GM23248 (cell line): ENCODE data around the gene KCND3.

ENCODE experiments used
- EZH2 ChIP-seq: fragments of 200-600 bp; sonication (generic); IDR thresholded peaks from 2 replicates; pipeline ENCODE4 v1.6.1; 2018; ENCODE audit warnings: antibody characterized with exemption, mild to moderate bottlenecking; ENCODE audit not compliant: insufficient read depth, poor library complexity, severe bottlenecking
- EZH2phosphoT487 ChIP-seq: fragments of 200-600 bp; sonication (generic); IDR thresholded peaks from 2 replicates; pipeline ENCODE4 v1.6.1; 2018; ENCODE audit warnings: antibody characterized with exemption, moderate library complexity, mild to moderate bottlenecking, low read depth; ENCODE audit not compliant: insufficient read depth

- TF ChIP-seq EZH2phosphoT487: no peak
- TF ChIP-seq EZH2: no peak
Measured at GRCh38 chr1:111739925-111740765, 249.3 kb downstream of the KCND3 start.
